ENCODE data around the gene RIPOR3. TPM values are rescaled to one million over a fixed set of nuclear protein-coding genes. Genes with fewer than 3 reads are reported as not detected.

Gene RIPOR3
- total RNA-seq, 1 experiment from 2014 or later: 0.46 TPM

GRCh38 chr20:50649590-50649989 lies 41.8 kb downstream of the RIPOR3 start:
- H4K8ac ChIP-seq (replicated peaks; ENCODE audit: insufficient read length, low read depth, low read length): no peak overlapping the region
- no peak overlapping the region for H3T11ph ChIP-seq (ENCODE audit: low read length)
- no peaks in the 10 kb centered on the region for H3K79me2 ChIP-seq (ENCODE audit: insufficient read depth, low read length)
- H3K27ac Mint-ChIP-seq: no peak overlapping the region
- no peak overlapping the region for H3K4me2 ChIP-seq (ENCODE audit: insufficient read depth, insufficient read length, low read length)
- no peaks in the 10 kb centered on the region for H3K9me3 ChIP-seq (ENCODE audit: control insufficient read depth, low read depth, low read length)
- no peak for TF ChIP-seq CTCF (conservative IDR thresholded peaks at IDR 0.05)
- peaks cover 12 to 13% of the 10 kb centered on the region in 2 experiments for H3K4me1 Mint-ChIP-seq
- H3K56ac ChIP-seq (ENCODE audit: insufficient read length, low read depth, low read length): no peak overlapping the region
- no peak overlapping the region for H2BK120ac ChIP-seq (ENCODE audit: low read depth, low read length, poor library complexity, severe bottlenecking)
- H2AFZ ChIP-seq (ENCODE audit: low read length): no peak overlapping the region
- H3K9me3 Mint-ChIP-seq: peaks cover 23 to 26% of the 10 kb centered on the region in 2 experiments
- no peak overlapping the region for H4K91ac ChIP-seq (ENCODE audit: insufficient read length, low read depth, low read length)
- H3K14ac ChIP-seq (ENCODE audit: insufficient read depth, low read length): no peak overlapping the region
- H2AK5ac ChIP-seq (ENCODE audit: insufficient read length, low read length): no peak overlapping the region
- H3K27ac ChIP-seq (ENCODE audit: insufficient read length, low read depth, low read length): no peak overlapping the region
- H3K36me3 Mint-ChIP-seq (ENCODE audit: insufficient read depth in 1 of 3, low read depth in 3 of 3): peaks cover 3 to 12% (median 12%) of the 10 kb centered on the region in 3 experiments; a peak in 6 of 7 replicates
- no CpG with 5 or more reads among the region's 5 CpGs for WGBS (ENCODE audit: extremely low coverage, insufficient read length, low lambda C conversion rate)
- H2BK12ac ChIP-seq (ENCODE audit: insufficient read length, low read depth, low read length): no peak overlapping the region
- H3K23me2 ChIP-seq (ENCODE audit: insufficient read length, low read depth, low read length, poor library complexity, severe bottlenecking): no peaks in the 10 kb centered on the region
- no peaks in the 10 kb centered on the region for H3K27me3 ChIP-seq (ENCODE audit: insufficient read depth, low read length)
- no peak overlapping the region for H2BK20ac ChIP-seq (ENCODE audit: low read depth, low read length, poor library complexity, severe bottlenecking)
- H3K4me1 ChIP-seq (ENCODE audit: insufficient read depth, low read length): no peaks in the 10 kb centered on the region; the same call in 1 of the 2 replicates
- no peak overlapping the region for H4K5ac ChIP-seq (ENCODE audit: insufficient read length, low read depth, low read length)
- no peak overlapping the region for H3K4me3 Mint-ChIP-seq
- H3K27me3 Mint-ChIP-seq (ENCODE audit: low read depth): no peaks in the 10 kb centered on the region; the same call in 1 of the 2 replicates
- no peak overlapping the region for H3K9ac ChIP-seq (ENCODE audit: extremely low read depth, insufficient read length, low read length)
- no peaks in the 10 kb centered on the region for H3K79me1 ChIP-seq (ENCODE audit: insufficient read depth, low read depth, low read length, poor library complexity, severe bottlenecking)
- no peak overlapping the region for H3K23ac ChIP-seq (ENCODE audit: insufficient read length, low read depth, low read length)
- no peak overlapping the region for H2BK5ac ChIP-seq (ENCODE audit: insufficient read length, low read length)
- no peak overlapping the region for H2BK15ac ChIP-seq (ENCODE audit: low read depth, low read length)
- DNase-seq: no peak
- no peak overlapping the region for H3K18ac ChIP-seq (ENCODE audit: insufficient read length, low read depth, low read length)
- H3K4ac ChIP-seq (ENCODE audit: low read depth, low read length): no peak overlapping the region
- no peaks in the 10 kb centered on the region for H4K20me1 ChIP-seq (ENCODE audit: control insufficient read depth, insufficient read depth, insufficient read length)
